Measurements from ENCODE around the gene CPOX.

CPOX gene

DNA sequence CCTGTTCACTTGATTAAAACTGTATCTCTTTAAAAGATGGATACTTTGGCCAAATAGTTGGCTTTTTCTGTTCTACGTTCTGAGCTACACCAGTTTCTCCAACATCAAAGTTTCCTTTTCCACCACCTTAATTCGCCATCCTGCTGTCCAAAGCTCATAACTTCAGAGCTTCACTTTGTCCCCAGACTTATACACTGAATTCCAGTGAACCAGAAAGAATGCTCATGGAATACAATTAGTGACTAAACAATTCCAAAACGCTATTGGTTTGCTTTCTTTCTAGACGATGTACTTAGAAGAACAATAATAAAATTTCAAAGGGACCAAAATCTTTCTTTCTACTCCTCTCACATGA is 38.4 kb downstream of the CPOX start:
- Histone ChIP-seq H3K4me2 (ENCODE audit: insufficient read depth, low read length, poor library complexity, severe bottlenecking) (no peak overlapping the region), H3K36me3 (replicated peaks in 1 of 2; ENCODE audit: control insufficient read depth in 2 of 2, insufficient read depth in 2 of 2, low read length in 2 of 2) (no peaks in the 10 kb centered on the region), H2BK5ac (ENCODE audit: low read length) (no peak overlapping the region), H3K27me3 (ENCODE audit: control insufficient read depth in 3 of 3, insufficient read depth in 3 of 3, low read depth in 1 of 3, low read length in 3 of 3) (peaks cover 0 to 8% (median 0%) of the 10 kb centered on the region in 3 experiments), H3K4me1 (ENCODE audit: control insufficient read depth in 2 of 2, insufficient read depth in 1 of 2, low read depth in 1 of 2, low read length in 2 of 2) (no peaks in the 10 kb centered on the region), H3K79me1 (ENCODE audit: low read depth, low read length) (no peaks in the 10 kb centered on the region), H3K4ac (ENCODE audit: low read length) (no peak overlapping the region), H2AFZ (ENCODE audit: low read length) (no peak overlapping the region), H3K18ac (ENCODE audit: low read length) (no peak overlapping the region), H3K27ac (replicated peaks; ENCODE audit: low read length) (no peak overlapping the region), H2BK12ac (ENCODE audit: low read length) (no peak overlapping the region), H2BK120ac (ENCODE audit: low read depth, low read length) (no peak overlapping the region), H3K23ac (ENCODE audit: low read depth, low read length, poor library complexity) (no peak overlapping the region), H3K4me3 (ENCODE audit: low read length in 2 of 2) (no peak overlapping the region), H2AK5ac (ENCODE audit: low read depth, low read length) (no peak overlapping the region), H3K14ac (ENCODE audit: low read length) (no peak overlapping the region), H4K91ac (ENCODE audit: low read depth, low read length, poor library complexity) (no peak overlapping the region), H3K9ac (ENCODE audit: low read depth, low read length, poor library complexity) (no peak overlapping the region), H2BK15ac (ENCODE audit: low read length) (no peak overlapping the region), H4K8ac (ENCODE audit: low read depth, low read length) (no peak overlapping the region), H3K9me3 (replicated peaks in 1 of 2; ENCODE audit: control insufficient read depth in 2 of 2, insufficient read depth in 1 of 2, low read depth in 1 of 2, low read length in 2 of 2) (no peaks in the 10 kb centered on the region)
- WGBS, 2 donors (ENCODE audit: extremely low coverage in 2 of 2, insufficient read length in 2 of 2, insufficient replicate concordance in 1 of 2), result no CpG with 5 or more reads among the region's 4 CpGs
- no peak for DNase-seq (ENCODE audit: low spot score)

DNA sequence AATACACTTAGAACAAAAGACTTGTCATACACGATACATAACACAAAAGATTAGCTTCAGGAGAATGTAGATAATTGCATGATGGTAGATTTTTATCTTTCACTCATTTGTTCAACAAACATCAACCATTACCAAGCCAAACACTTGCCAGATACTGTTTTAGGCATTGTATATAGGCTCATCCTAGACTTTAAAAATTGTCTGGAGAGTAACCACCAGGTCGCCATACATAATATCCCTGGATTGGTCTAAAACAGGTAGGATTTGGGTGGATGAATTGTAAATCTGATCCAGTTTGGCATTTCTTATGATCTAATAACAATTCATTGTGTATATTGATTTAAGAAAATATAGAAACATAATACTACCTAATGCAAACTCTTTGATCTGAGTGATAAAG is 38.8 kb downstream of the CPOX start:
- Histone ChIP-seq H3K79me1 (ENCODE audit: low read depth, low read length) (no peaks in the 10 kb centered on the region), H3K27ac (replicated peaks; ENCODE audit: low read length) (no peak overlapping the region), H3K4ac (ENCODE audit: low read length) (no peak overlapping the region), H3K9ac (ENCODE audit: low read depth, low read length, poor library complexity) (no peak overlapping the region), H3K27me3 (ENCODE audit: control insufficient read depth in 3 of 3, insufficient read depth in 3 of 3, low read depth in 1 of 3, low read length in 3 of 3) (peaks cover 0 to 8% (median 0%) of the 10 kb centered on the region in 3 experiments), H2BK15ac (ENCODE audit: low read length) (no peak overlapping the region), H3K4me1 (ENCODE audit: control insufficient read depth in 2 of 2, insufficient read depth in 1 of 2, low read depth in 1 of 2, low read length in 2 of 2) (no peaks in the 10 kb centered on the region), H4K91ac (ENCODE audit: low read depth, low read length, poor library complexity) (no peak overlapping the region), H2AFZ (ENCODE audit: low read length) (no peak overlapping the region), H3K23ac (ENCODE audit: low read depth, low read length, poor library complexity) (no peak overlapping the region), H2BK5ac (ENCODE audit: low read length) (no peak overlapping the region), H3K4me3 (ENCODE audit: low read length in 2 of 2) (no peak overlapping the region), H4K8ac (ENCODE audit: low read depth, low read length) (no peak overlapping the region), H2AK5ac (ENCODE audit: low read depth, low read length) (no peak overlapping the region), H3K18ac (ENCODE audit: low read length) (no peak overlapping the region), H3K9me3 (replicated peaks in 1 of 2; ENCODE audit: control insufficient read depth in 2 of 2, insufficient read depth in 1 of 2, low read depth in 1 of 2, low read length in 2 of 2) (no peaks in the 10 kb centered on the region), H3K4me2 (ENCODE audit: insufficient read depth, low read length, poor library complexity, severe bottlenecking) (no peak overlapping the region), H3K36me3 (replicated peaks in 1 of 2; ENCODE audit: control insufficient read depth in 2 of 2, insufficient read depth in 2 of 2, low read length in 2 of 2) (no peaks in the 10 kb centered on the region), H3K14ac (ENCODE audit: low read length) (no peak overlapping the region), H2BK12ac (ENCODE audit: low read length) (no peak overlapping the region), H2BK120ac (ENCODE audit: low read depth, low read length) (no peak overlapping the region)
- no peak for DNase-seq (ENCODE audit: low spot score)
- no CpG with 5 or more reads among the region's 2 CpGs for WGBS, 2 donors (ENCODE audit: extremely low coverage in 2 of 2, insufficient read length in 2 of 2, insufficient replicate concordance in 1 of 2)

DNA sequence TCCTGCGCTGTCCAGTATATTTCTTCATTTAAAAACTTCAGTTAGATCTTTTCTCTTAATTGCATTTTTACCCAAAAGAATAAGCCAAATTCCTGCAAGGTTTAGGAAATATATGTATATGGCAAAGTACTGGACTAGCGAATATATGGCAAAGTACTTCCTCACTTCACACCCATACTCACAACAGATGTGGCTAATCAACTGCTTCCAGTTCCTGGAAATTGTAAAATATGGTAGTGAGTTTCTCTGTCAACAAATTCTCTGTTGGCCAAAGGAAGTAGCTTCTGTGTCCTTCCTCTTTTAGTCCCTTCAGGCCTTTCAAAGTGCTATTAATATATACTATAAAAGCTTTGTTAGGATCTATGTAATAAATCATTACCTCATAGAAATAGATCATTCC is 39.7 kb downstream of the CPOX start:
- Histone ChIP-seq H3K27me3 (ENCODE audit: control insufficient read depth in 3 of 3, insufficient read depth in 3 of 3, low read depth in 1 of 3, low read length in 3 of 3) (peaks cover 0 to 8% (median 0%) of the 10 kb centered on the region in 3 experiments), H3K18ac (ENCODE audit: low read length) (no peak overlapping the region), H3K36me3 (replicated peaks in 1 of 2; ENCODE audit: control insufficient read depth in 2 of 2, insufficient read depth in 2 of 2, low read length in 2 of 2) (no peaks in the 10 kb centered on the region), H3K9ac (ENCODE audit: low read depth, low read length, poor library complexity) (no peak overlapping the region), H3K79me1 (ENCODE audit: low read depth, low read length) (no peaks in the 10 kb centered on the region), H3K23ac (ENCODE audit: low read depth, low read length, poor library complexity) (no peak overlapping the region), H3K4me2 (ENCODE audit: insufficient read depth, low read length, poor library complexity, severe bottlenecking) (no peak overlapping the region), H4K8ac (ENCODE audit: low read depth, low read length) (no peak overlapping the region), H3K9me3 (replicated peaks in 1 of 2; ENCODE audit: control insufficient read depth in 2 of 2, insufficient read depth in 1 of 2, low read depth in 1 of 2, low read length in 2 of 2) (no peaks in the 10 kb centered on the region), H3K14ac (ENCODE audit: low read length) (no peak overlapping the region), H2AFZ (ENCODE audit: low read length) (no peak overlapping the region), H3K4ac (ENCODE audit: low read length) (no peak overlapping the region), H3K4me3 (ENCODE audit: low read length in 2 of 2) (no peak overlapping the region), H2BK12ac (ENCODE audit: low read length) (no peak overlapping the region), H3K27ac (replicated peaks; ENCODE audit: low read length) (no peak overlapping the region), H4K91ac (ENCODE audit: low read depth, low read length, poor library complexity) (no peak overlapping the region), H3K4me1 (ENCODE audit: control insufficient read depth in 2 of 2, insufficient read depth in 1 of 2, low read depth in 1 of 2, low read length in 2 of 2) (no peaks in the 10 kb centered on the region), H2BK15ac (ENCODE audit: low read length) (no peak overlapping the region), H2BK5ac (ENCODE audit: low read length) (no peak overlapping the region), H2BK120ac (ENCODE audit: low read depth, low read length) (no peak overlapping the region), H2AK5ac (ENCODE audit: low read depth, low read length) (no peak overlapping the region)
- DNase-seq (ENCODE audit: low spot score), result no peak
- no CpG with 5 or more reads among the region's 2 CpGs for WGBS, 2 donors (ENCODE audit: extremely low coverage in 2 of 2, insufficient read length in 2 of 2, insufficient replicate concordance in 1 of 2)

DNA sequence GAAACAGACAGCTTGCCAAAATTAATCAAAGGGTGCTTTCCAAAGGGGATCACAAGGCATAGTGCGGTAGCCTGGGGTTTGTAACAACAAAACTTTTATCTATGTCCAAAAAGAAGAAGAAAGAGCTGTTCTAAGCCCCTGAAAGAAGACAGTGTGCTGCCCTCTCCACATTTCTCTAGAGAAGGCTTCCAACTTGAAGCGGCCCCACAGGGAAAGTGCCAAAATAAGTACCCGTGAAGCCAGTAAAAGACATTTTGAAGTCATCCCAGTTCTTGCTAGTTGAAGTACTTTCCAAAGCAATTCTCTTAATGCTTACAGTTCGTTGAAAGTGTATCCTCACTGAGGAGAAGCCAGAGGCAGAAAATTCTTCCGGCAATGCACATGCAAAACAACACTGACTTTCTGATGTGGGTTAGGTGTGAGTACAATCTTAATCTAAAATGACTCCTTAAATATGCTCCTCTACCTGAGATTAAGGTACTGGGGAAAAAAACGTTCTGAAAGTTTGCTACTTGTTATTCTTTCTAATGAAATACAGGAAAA is 40.3 kb downstream of the CPOX start:
- no CpG with 5 or more reads among the region's 6 CpGs for WGBS, 2 donors (ENCODE audit: extremely low coverage in 2 of 2, insufficient read length in 2 of 2, insufficient replicate concordance in 1 of 2)
- no peak overlapping the region for H2BK5ac ChIP-seq (ENCODE audit: low read length)
- no peak overlapping the region for H3K18ac ChIP-seq (ENCODE audit: low read length)

More for the DNA sequence above, 40.3 kb downstream of the CPOX start:
- Histone ChIP-seq H3K27me3 (ENCODE audit: control insufficient read depth in 3 of 3, insufficient read depth in 3 of 3, low read depth in 1 of 3, low read length in 3 of 3) (peaks cover 0 to 5% (median 0%) of the 10 kb centered on the region in 3 experiments), H3K27ac (replicated peaks; ENCODE audit: low read length) (no peak overlapping the region), H3K4me3 (ENCODE audit: low read length in 2 of 2) (no peak overlapping the region), H3K4me1 (ENCODE audit: control insufficient read depth in 2 of 2, insufficient read depth in 1 of 2, low read depth in 1 of 2, low read length in 2 of 2) (no peaks in the 10 kb centered on the region), H4K8ac (ENCODE audit: low read depth, low read length) (no peak overlapping the region), H4K91ac (ENCODE audit: low read depth, low read length, poor library complexity) (no peak overlapping the region), H3K79me1 (ENCODE audit: low read depth, low read length) (no peaks in the 10 kb centered on the region), H2BK12ac (ENCODE audit: low read length) (no peak overlapping the region), H2AK5ac (ENCODE audit: low read depth, low read length) (no peak overlapping the region), H3K4me2 (ENCODE audit: insufficient read depth, low read length, poor library complexity, severe bottlenecking) (no peak overlapping the region), H3K9ac (ENCODE audit: low read depth, low read length, poor library complexity) (no peak overlapping the region), H2BK120ac (ENCODE audit: low read depth, low read length) (no peak overlapping the region), H3K9me3 (replicated peaks in 1 of 2; ENCODE audit: control insufficient read depth in 2 of 2, insufficient read depth in 1 of 2, low read depth in 1 of 2, low read length in 2 of 2) (no peaks in the 10 kb centered on the region), H3K14ac (ENCODE audit: low read length) (no peak overlapping the region), H3K23ac (ENCODE audit: low read depth, low read length, poor library complexity) (no peak overlapping the region), H2AFZ (ENCODE audit: low read length) (no peak overlapping the region), H3K36me3 (replicated peaks in 1 of 2; ENCODE audit: control insufficient read depth in 2 of 2, insufficient read depth in 2 of 2, low read length in 2 of 2) (no peaks in the 10 kb centered on the region), H3K4ac (ENCODE audit: low read length) (no peak overlapping the region), H2BK15ac (ENCODE audit: low read length) (no peak overlapping the region)
- DNase-seq (ENCODE audit: low spot score), result no peak

Data from neuronal stem cell (in vitro differentiated cells).